ENCODE data around the gene PLEKHS1. TPM values are rescaled to one million over a fixed set of nuclear protein-coding genes. Genes with fewer than 3 reads are reported as not detected.

Gene PLEKHS1
- polyA plus RNA-seq, 1 of the 3 experiments (the other 2 are of a cell fraction) = not detected

DNA sequence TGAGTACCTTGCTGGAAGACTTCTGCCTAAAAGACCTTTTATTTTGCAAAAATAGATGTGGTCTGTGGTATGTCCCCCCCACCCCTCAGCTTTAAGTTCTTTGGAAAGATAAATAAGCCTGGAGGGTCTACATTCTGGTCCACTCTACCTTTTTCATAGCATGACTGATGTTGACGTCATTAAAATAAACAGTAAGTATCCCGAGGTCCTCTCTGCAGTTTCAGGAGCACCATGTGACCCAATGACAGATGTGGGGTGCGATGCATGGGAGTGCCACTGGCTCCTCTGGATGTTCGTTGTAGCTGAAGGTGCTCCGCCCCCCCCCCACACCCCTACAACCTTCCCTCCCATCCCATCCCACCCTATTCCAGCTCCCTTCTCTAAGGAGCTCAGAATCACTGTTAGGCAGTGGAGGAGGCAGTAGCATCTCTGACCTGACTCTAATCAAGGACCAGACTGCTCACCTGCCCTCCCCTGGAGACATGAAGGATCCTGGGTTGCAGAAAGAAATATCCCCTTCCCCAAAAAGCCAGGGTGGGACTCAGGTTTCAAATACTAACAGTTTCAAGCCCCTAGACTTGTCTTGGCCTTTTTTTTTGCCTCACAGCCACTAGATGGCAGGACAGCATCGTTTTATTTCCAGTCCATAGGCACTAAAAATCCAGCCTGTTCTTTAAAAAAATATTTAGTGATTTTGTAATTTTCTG is 46.7 kb upstream of the PLEKHS1 start:
- ChIA-PET CTCF (interaction anchor here (0.6 to 2.5 kb wide), 29 partner anchors 8 to 1155 kb away, joined by 3 to 36 read pairs (median 4); partner anchors contain the start of genes CASP7 and PLEKHS1), POLR2A (no interaction called here)
- Histone ChIP-seq H3K27me3 (ENCODE audit: insufficient read depth) (no peaks in the 10 kb centered on the region), H3K9me3 (no peaks in the 10 kb centered on the region), H3K79me2 (ENCODE audit: insufficient read depth) (no peaks in the 10 kb centered on the region), H3K9me2 (no peaks in the 10 kb centered on the region), H2AFZ (ENCODE audit: low read depth) (no peak overlapping the region), H3F3A (replicated peaks; ENCODE audit: insufficient read depth) (no peaks in the 10 kb centered on the region), H3K9ac (no peak overlapping the region), H3K4me2 (no peak overlapping the region), H3K27ac (ENCODE audit: low read depth in 2 of 2, low read length in 1 of 2) (no peak overlapping the region), H3K4me3 (ENCODE audit: low read depth in 2 of 2, low read length in 1 of 2) (peak overlapping the region in 1 of 2 experiments; percentile 30; a peak in 1 of 4 replicates), H4K20me1 (ENCODE audit: insufficient read depth) (0 out of 2 replicates have a peak, but pooled peaks cover 1% of the 10 kb centered on the region), H3K4me1 (ENCODE audit: control insufficient read depth in 1 of 2, insufficient read depth in 2 of 2, low read depth in 1 of 2, low read length in 1 of 2) (peaks cover 0 to 22% of the 10 kb centered on the region in 2 experiments; a peak in 2 of 4 replicates), H3K36me3 (replicated peaks in 1 of 2; ENCODE audit: control insufficient read depth in 1 of 2, insufficient read depth in 2 of 2, low read length in 1 of 2) (peaks cover 0 to 4% of the 10 kb centered on the region in 2 experiments)
- DNase-seq = peak; percentile 46
- TF ChIP-seq SMC3 (IDR thresholded peaks at IDR 0.05; ENCODE audit: low read depth, low read length) = peak; percentile 52
- TF ChIP-seq GATA2 (CRISPR knock-in tag; IDR thresholded peaks at IDR 0.05) = no peak
- TF ChIP-seq RAD21 (IDR thresholded peaks at IDR 0.05; ENCODE audit: low read length) = peak; percentile 76
- TF ChIP-seq, protein P1, sequence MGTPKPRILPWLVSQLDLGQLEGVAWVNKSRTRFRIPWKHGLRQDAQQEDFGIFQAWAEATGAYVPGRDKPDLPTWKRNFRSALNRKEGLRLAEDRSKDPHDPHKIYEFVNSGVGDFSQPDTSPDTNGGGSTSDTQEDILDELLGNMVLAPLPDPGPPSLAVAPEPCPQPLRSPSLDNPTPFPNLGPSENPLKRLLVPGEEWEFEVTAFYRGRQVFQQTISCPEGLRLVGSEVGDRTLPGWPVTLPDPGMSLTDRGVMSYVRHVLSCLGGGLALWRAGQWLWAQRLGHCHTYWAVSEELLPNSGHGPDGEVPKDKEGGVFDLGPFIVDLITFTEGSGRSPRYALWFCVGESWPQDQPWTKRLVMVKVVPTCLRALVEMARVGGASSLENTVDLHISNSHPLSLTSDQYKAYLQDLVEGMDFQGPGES (IDR thresholded peaks at IDR 0.05; ENCODE audit: low read depth, low read length) = no peak
- no peak for TF ChIP-seq ELF1 (IDR thresholded peaks at IDR 0.05)
- no peak for TF ChIP-seq YY1 (IDR thresholded peaks at IDR 0.05; ENCODE audit: low read depth)
- no peak for TF ChIP-seq TAF1 (IDR thresholded peaks at IDR 0.05; ENCODE audit: borderline replicate concordance, low read depth, low read length)
- TF ChIP-seq JUND (IDR thresholded peaks at IDR 0.05) = no peak
- TF ChIP-seq, protein P2, sequence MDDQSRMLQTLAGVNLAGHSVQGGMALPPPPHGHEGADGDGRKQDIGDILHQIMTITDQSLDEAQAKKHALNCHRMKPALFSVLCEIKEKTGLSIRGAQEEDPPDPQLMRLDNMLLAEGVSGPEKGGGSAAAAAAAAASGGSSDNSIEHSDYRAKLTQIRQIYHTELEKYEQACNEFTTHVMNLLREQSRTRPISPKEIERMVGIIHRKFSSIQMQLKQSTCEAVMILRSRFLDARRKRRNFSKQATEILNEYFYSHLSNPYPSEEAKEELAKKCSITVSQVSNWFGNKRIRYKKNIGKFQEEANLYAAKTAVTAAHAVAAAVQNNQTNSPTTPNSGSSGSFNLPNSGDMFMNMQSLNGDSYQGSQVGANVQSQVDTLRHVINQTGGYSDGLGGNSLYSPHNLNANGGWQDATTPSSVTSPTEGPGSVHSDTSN (IDR thresholded peaks at IDR 0.05) = no peak
- TF ChIP-seq FOXM1 (IDR thresholded peaks at IDR 0.05; ENCODE audit: low read depth) = no peak
- TF ChIP-seq, protein P3, sequence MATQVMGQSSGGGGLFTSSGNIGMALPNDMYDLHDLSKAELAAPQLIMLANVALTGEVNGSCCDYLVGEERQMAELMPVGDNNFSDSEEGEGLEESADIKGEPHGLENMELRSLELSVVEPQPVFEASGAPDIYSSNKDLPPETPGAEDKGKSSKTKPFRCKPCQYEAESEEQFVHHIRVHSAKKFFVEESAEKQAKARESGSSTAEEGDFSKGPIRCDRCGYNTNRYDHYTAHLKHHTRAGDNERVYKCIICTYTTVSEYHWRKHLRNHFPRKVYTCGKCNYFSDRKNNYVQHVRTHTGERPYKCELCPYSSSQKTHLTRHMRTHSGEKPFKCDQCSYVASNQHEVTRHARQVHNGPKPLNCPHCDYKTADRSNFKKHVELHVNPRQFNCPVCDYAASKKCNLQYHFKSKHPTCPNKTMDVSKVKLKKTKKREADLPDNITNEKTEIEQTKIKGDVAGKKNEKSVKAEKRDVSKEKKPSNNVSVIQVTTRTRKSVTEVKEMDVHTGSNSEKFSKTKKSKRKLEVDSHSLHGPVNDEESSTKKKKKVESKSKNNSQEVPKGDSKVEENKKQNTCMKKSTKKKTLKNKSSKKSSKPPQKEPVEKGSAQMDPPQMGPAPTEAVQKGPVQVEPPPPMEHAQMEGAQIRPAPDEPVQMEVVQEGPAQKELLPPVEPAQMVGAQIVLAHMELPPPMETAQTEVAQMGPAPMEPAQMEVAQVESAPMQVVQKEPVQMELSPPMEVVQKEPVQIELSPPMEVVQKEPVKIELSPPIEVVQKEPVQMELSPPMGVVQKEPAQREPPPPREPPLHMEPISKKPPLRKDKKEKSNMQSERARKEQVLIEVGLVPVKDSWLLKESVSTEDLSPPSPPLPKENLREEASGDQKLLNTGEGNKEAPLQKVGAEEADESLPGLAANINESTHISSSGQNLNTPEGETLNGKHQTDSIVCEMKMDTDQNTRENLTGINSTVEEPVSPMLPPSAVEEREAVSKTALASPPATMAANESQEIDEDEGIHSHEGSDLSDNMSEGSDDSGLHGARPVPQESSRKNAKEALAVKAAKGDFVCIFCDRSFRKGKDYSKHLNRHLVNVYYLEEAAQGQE (IDR thresholded peaks at IDR 0.05; ENCODE audit: low read depth, low read length) = no peak
- no peak for TF ChIP-seq GABPA (IDR thresholded peaks at IDR 0.05; ENCODE audit: low read depth)
- TF ChIP-seq RCOR1 (IDR thresholded peaks at IDR 0.05; ENCODE audit: low read length) = no peak
- no peak for TF ChIP-seq TEAD4 (IDR thresholded peaks at IDR 0.05; ENCODE audit: borderline replicate concordance, insufficient read depth)
- TF ChIP-seq, protein P4, sequence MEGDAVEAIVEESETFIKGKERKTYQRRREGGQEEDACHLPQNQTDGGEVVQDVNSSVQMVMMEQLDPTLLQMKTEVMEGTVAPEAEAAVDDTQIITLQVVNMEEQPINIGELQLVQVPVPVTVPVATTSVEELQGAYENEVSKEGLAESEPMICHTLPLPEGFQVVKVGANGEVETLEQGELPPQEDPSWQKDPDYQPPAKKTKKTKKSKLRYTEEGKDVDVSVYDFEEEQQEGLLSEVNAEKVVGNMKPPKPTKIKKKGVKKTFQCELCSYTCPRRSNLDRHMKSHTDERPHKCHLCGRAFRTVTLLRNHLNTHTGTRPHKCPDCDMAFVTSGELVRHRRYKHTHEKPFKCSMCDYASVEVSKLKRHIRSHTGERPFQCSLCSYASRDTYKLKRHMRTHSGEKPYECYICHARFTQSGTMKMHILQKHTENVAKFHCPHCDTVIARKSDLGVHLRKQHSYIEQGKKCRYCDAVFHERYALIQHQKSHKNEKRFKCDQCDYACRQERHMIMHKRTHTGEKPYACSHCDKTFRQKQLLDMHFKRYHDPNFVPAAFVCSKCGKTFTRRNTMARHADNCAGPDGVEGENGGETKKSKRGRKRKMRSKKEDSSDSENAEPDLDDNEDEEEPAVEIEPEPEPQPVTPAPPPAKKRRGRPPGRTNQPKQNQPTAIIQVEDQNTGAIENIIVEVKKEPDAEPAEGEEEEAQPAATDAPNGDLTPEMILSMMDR (IDR thresholded peaks at IDR 0.05) = peak; percentile 85
- TF ChIP-seq, protein P5, sequence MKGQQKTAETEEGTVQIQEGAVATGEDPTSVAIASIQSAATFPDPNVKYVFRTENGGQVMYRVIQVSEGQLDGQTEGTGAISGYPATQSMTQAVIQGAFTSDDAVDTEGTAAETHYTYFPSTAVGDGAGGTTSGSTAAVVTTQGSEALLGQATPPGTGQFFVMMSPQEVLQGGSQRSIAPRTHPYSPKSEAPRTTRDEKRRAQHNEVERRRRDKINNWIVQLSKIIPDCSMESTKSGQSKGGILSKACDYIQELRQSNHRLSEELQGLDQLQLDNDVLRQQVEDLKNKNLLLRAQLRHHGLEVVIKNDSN (IDR thresholded peaks at IDR 0.05; ENCODE audit: borderline replicate concordance, low read depth) = no peak
- TF ChIP-seq POLR2AphosphoS5 (IDR thresholded peaks at IDR 0.05; ENCODE audit: low read depth, low read length) = no peak
- TF ChIP-seq, protein P6, sequence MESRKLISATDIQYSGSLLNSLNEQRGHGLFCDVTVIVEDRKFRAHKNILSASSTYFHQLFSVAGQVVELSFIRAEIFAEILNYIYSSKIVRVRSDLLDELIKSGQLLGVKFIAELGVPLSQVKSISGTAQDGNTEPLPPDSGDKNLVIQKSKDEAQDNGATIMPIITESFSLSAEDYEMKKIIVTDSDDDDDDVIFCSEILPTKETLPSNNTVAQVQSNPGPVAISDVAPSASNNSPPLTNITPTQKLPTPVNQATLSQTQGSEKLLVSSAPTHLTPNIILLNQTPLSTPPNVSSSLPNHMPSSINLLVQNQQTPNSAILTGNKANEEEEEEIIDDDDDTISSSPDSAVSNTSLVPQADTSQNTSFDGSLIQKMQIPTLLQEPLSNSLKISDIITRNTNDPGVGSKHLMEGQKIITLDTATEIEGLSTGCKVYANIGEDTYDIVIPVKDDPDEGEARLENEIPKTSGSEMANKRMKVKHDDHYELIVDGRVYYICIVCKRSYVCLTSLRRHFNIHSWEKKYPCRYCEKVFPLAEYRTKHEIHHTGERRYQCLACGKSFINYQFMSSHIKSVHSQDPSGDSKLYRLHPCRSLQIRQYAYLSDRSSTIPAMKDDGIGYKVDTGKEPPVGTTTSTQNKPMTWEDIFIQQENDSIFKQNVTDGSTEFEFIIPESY (IDR thresholded peaks at IDR 0.05; ENCODE audit: borderline replicate concordance, low read depth) = no peak
- no peak for TF ChIP-seq NRF1 (IDR thresholded peaks at IDR 0.05; ENCODE audit: low read depth, low read length)
- TF ChIP-seq RFX5 (IDR thresholded peaks at IDR 0.05; ENCODE audit: low read length) = no peak
- TF ChIP-seq SIN3A (IDR thresholded peaks at IDR 0.05; ENCODE audit: borderline replicate concordance, low read depth, low read length) = no peak
- TF ChIP-seq RXRA (IDR thresholded peaks at IDR 0.05; ENCODE audit: borderline replicate concordance, low read depth) = no peak
- TF ChIP-seq, protein P7, sequence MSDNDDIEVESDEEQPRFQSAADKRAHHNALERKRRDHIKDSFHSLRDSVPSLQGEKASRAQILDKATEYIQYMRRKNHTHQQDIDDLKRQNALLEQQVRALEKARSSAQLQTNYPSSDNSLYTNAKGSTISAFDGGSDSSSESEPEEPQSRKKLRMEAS (IDR thresholded peaks at IDR 0.05; ENCODE audit: low read depth) = no peak
- WGBS (ENCODE audit: low lambda C conversion rate) = 50% methylated on average over 6 of the region's 6 CpGs

Data from SK-N-SH (cell line).